Fibroblast of lung (primary cell): ENCODE results near the gene SLC6A19.

Source experiments
- CTCF ChIP-seq, 2 donors: IDR thresholded peaks in 1 of 2; conservative IDR thresholded peaks in 1 of 2; 1 replicate in 1 of 2; 2 replicates in 1 of 2; pipeline ENCODE4 v1.5.1; 2011 to 2012; ENCODE audit warnings: low read length in 2 of 2, control low read depth in 1 of 2, inconsistent platforms in 1 of 2, low read depth in 1 of 2, mild to moderate bottlenecking in 1 of 2
- EZH2 ChIP-seq: IDR thresholded peaks from 2 replicates; pipeline ENCODE4 v1.5.1; 2012; ENCODE audit warnings: low read length, control low read depth, mild to moderate bottlenecking; ENCODE audit errors: missing control alignments

- TF ChIP-seq EZH2: no peak
- no peak for TF ChIP-seq CTCF (conservative IDR thresholded peaks at IDR 0.05 in 1 of 2, IDR thresholded peaks at IDR 0.05 in 1 of 2; ENCODE audit: low read depth in 1 of 2, low read length in 2 of 2)
Observed at GRCh38 chr5:1196562-1196961, 4.8 kb upstream of the SLC6A19 start.
